Ectodermal cell (in vitro differentiated cells): ENCODE data around the gene ATRX.
"Not testable (repeated sequence)": the region's sequence is repeated elsewhere in the genome, so short reads cannot be mapped to it uniquely, and the experiment has no call there.

Source experiments
- H3K27ac ChIP-seq: 2 replicates; pipeline ENCODE4 v1.7.0; 2013; ENCODE audit warnings: mild to moderate bottlenecking, low read depth, low read length; ENCODE audit not compliant: insufficient read depth, poor library complexity, severe bottlenecking
- H3K27me3 ChIP-seq: 2 replicates; pipeline ENCODE4 v1.7.0; 2013; ENCODE audit warnings: mild to moderate bottlenecking, low read length; ENCODE audit not compliant: insufficient read depth, control insufficient read depth, poor library complexity, severe bottlenecking
- H3K36me3 ChIP-seq: one replicate; pipeline ENCODE4 v1.7.0; 2013; ENCODE audit warnings: low read length; ENCODE audit not compliant: control insufficient read depth, insufficient read depth
- H3K4me1 ChIP-seq: one replicate; pipeline ENCODE4 v1.7.0; 2013; ENCODE audit warnings: low read length; ENCODE audit not compliant: control insufficient read depth, insufficient read depth
- H3K4me3 ChIP-seq: 2 replicates; pipeline ENCODE4 v1.7.0; 2013; ENCODE audit warnings: low read depth, low read length, control low read depth; ENCODE audit not compliant: insufficient read depth
- H3K9me3 ChIP-seq: 2 replicates; pipeline ENCODE4 v1.7.0; 2013; ENCODE audit warnings: mild to moderate bottlenecking, low read length, moderate library complexity; ENCODE audit not compliant: control insufficient read depth
- WGBS, 2 experiments: methylation state at CpG; one replicate each; pipeline ENCODE4 v1.1.7; 2013; ENCODE audit warnings: missing lambda C conversion rate in 2 of 2; 5-methylcytosine and 5-hydroxymethylcytosine counted together

ATRX gene

GRCh38 chrX:77689376-77689775 is 96.6 kb downstream of the ATRX start:
- Histone ChIP-seq H3K27ac (no peak overlapping the region), H3K4me3 (no peak overlapping the region), H3K27me3 (no peaks in the 10 kb centered on the region), H3K4me1 (no peaks in the 10 kb centered on the region), H3K9me3 (no peaks in the 10 kb centered on the region), H3K36me3 (peaks cover 6% of the 10 kb centered on the region)
- WGBS, 2 experiments: 95 to 100% methylated on average over 1 of the region's 1 CpG

- not testable (repeated sequence) for H3K9me3 ChIP-seq, H3K27ac ChIP-seq, H3K4me3 ChIP-seq, H3K27me3 ChIP-seq, H3K4me1 ChIP-seq
- WGBS, 2 experiments: 100% methylated on average over 1 of the region's 1 CpG; no CpG with 5 or more reads in 1 of the 2 experiments
- H3K36me3 ChIP-seq: peaks cover 10% of the 10 kb centered on the region
Observed at GRCh38 chrX:77685683-77686082, 100.3 kb downstream of the ATRX start.

- WGBS, 2 experiments: 100% methylated on average over 1 of the region's 1 CpG; no CpG with 5 or more reads in 1 of the 2 experiments
- peaks cover 4% of the 10 kb centered on the region for H3K36me3 ChIP-seq
Observed at GRCh38 chrX:77679144-77679543, 106.9 kb downstream of the ATRX start.

GRCh38 chrX:77675986-77676385 is 110.0 kb downstream of the ATRX start:
- H3K4me1 ChIP-seq: no peaks in the 10 kb centered on the region
- WGBS, 2 experiments: 94 to 95% methylated on average over 2 of the region's 3 CpGs
- no peak overlapping the region for H3K27ac ChIP-seq
- no peaks in the 10 kb centered on the region for H3K27me3 ChIP-seq
- no peaks in the 10 kb centered on the region for H3K36me3 ChIP-seq
- H3K9me3 ChIP-seq: no peaks in the 10 kb centered on the region
- H3K4me3 ChIP-seq: no peak overlapping the region

More at GRCh38 chrX:77679144-77679543, 106.9 kb downstream of the ATRX start:
- Histone ChIP-seq H3K9me3 (no peaks in the 10 kb centered on the region), H3K4me1 (no peaks in the 10 kb centered on the region), H3K4me3 (no peak overlapping the region), H3K27me3 (no peaks in the 10 kb centered on the region), H3K27ac (no peak overlapping the region)

- WGBS, 2 experiments: 95 to 96% methylated on average over 7 to 8 of the region's 10 CpGs
- Histone ChIP-seq H3K4me1 (no peaks in the 10 kb centered on the region), H3K9me3 (no peaks in the 10 kb centered on the region), H3K4me3 (no peak overlapping the region), H3K27me3 (no peaks in the 10 kb centered on the region), H3K36me3 (no peaks in the 10 kb centered on the region), H3K27ac (no peak overlapping the region)
Observed at GRCh38 chrX:77668391-77669237, 117.4 kb downstream of the ATRX start.

GRCh38 chrX:77658886-77659285 is 127.1 kb downstream of the ATRX start:
- no peaks in the 10 kb centered on the region for H3K36me3 ChIP-seq
- WGBS, 2 experiments: 91 to 100% methylated on average over 1 to 3 of the region's 3 CpGs

GRCh38 chrX:77652095-77652494 is 133.9 kb downstream of the ATRX start:
- no peaks in the 10 kb centered on the region for H3K4me1 ChIP-seq
- peaks cover 4% of the 10 kb centered on the region for H3K36me3 ChIP-seq

More at GRCh38 chrX:77658886-77659285, 127.1 kb downstream of the ATRX start:
- H3K9me3 ChIP-seq: no peaks in the 10 kb centered on the region
- H3K27me3 ChIP-seq: no peaks in the 10 kb centered on the region
- no peak overlapping the region for H3K27ac ChIP-seq
- H3K4me3 ChIP-seq: no peak overlapping the region
- H3K4me1 ChIP-seq: no peaks in the 10 kb centered on the region

GRCh38 chrX:77640702-77641101 is 145.3 kb downstream of the ATRX start:
- Histone ChIP-seq H3K4me1 (no peaks in the 10 kb centered on the region), H3K4me3 (no peak overlapping the region), H3K27ac (no peak overlapping the region), H3K27me3 (no peaks in the 10 kb centered on the region), H3K9me3 (no peaks in the 10 kb centered on the region), H3K36me3 (peaks cover 4% of the 10 kb centered on the region)
- WGBS, 2 experiments: 92 to 93% methylated on average over 3 of the region's 4 CpGs

More at GRCh38 chrX:77652095-77652494, 133.9 kb downstream of the ATRX start:
- H3K9me3 ChIP-seq: no peaks in the 10 kb centered on the region
- H3K27ac ChIP-seq: no peak overlapping the region
- WGBS, 2 experiments: 96 to 97% methylated on average over 5 of the region's 5 CpGs
- no peaks in the 10 kb centered on the region for H3K27me3 ChIP-seq
- H3K4me3 ChIP-seq: no peak overlapping the region

- no peaks in the 10 kb centered on the region for H3K9me3 ChIP-seq
- H3K27ac ChIP-seq: no peak overlapping the region
- 92% methylated on average over 1 of the region's 1 CpG; no CpG with 5 or more reads in 1 of the 2 experiments for WGBS, 2 experiments
- H3K36me3 ChIP-seq: peaks cover 8% of the 10 kb centered on the region
- no peak overlapping the region for H3K4me3 ChIP-seq
- no peaks in the 10 kb centered on the region for H3K4me1 ChIP-seq
- H3K27me3 ChIP-seq: no peaks in the 10 kb centered on the region
Observed at GRCh38 chrX:77639820-77640219, 146.2 kb downstream of the ATRX start.

- Histone ChIP-seq H3K27me3 (no peaks in the 10 kb centered on the region), H3K4me1 (no peaks in the 10 kb centered on the region), H3K9me3 (no peaks in the 10 kb centered on the region), H3K36me3 (peaks cover 8% of the 10 kb centered on the region), H3K4me3 (no peak overlapping the region), H3K27ac (no peak overlapping the region)
- 90 to 99% methylated on average over 5 to 6 of the region's 8 CpGs for WGBS, 2 experiments
Observed at GRCh38 chrX:77638397-77638796, 147.6 kb downstream of the ATRX start.
